ENCODE data around the gene PRKCE. TPM values are rescaled to one million over a fixed set of nuclear protein-coding genes. Genes with fewer than 3 reads are reported as not detected.

The PRKCE gene
- total and polyA plus RNA-seq, 11 donors, result 4.1 to 22.3 (median 16.2) TPM

DNA sequence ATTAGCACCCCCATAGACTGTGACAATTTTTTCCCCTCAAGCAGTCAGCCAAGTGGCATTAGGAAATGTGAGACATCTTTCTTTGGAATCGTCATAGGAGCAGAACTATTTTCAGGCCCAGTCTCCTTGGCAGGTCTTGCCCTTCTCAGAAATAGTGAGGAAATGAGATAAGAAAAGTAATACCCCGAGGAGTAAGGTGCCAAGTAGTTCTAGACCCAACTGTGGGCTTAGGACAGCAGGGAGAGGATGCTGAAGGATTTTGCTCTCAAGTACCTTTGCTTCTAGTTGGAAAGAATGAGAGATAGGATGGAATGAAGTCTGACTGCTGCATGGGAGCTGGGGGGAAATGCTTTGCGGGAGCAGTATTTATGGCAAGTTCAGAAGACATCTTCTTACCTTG is 31.8 kb downstream of the PRKCE start:
- intact Hi-C loops (cut with DNase I), result no loop called here
- TF ChIP-seq, protein P1, sequence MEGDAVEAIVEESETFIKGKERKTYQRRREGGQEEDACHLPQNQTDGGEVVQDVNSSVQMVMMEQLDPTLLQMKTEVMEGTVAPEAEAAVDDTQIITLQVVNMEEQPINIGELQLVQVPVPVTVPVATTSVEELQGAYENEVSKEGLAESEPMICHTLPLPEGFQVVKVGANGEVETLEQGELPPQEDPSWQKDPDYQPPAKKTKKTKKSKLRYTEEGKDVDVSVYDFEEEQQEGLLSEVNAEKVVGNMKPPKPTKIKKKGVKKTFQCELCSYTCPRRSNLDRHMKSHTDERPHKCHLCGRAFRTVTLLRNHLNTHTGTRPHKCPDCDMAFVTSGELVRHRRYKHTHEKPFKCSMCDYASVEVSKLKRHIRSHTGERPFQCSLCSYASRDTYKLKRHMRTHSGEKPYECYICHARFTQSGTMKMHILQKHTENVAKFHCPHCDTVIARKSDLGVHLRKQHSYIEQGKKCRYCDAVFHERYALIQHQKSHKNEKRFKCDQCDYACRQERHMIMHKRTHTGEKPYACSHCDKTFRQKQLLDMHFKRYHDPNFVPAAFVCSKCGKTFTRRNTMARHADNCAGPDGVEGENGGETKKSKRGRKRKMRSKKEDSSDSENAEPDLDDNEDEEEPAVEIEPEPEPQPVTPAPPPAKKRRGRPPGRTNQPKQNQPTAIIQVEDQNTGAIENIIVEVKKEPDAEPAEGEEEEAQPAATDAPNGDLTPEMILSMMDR (IDR thresholded peaks at IDR 0.05), result no peak
- TF ChIP-seq POLR2A (IDR thresholded peaks at IDR 0.05), result no peak
- Histone ChIP-seq H3K4me3 (no peak overlapping the region), H3K36me3 (no peaks in the 10 kb centered on the region), H3K9me3 (no peaks in the 10 kb centered on the region), H3K27ac (no peak overlapping the region), H3K27me3 (no peaks in the 10 kb centered on the region), H3K4me1 (peaks cover 0 to 51% (median 14%) of the 10 kb centered on the region in 12 donors)
- WGBS, 4 donors, result 35 to 47% (median 41%) methylated on average over 3 of the region's 3 CpGs
- ATAC-seq (no peak), DNase-seq (no peak)

DNA sequence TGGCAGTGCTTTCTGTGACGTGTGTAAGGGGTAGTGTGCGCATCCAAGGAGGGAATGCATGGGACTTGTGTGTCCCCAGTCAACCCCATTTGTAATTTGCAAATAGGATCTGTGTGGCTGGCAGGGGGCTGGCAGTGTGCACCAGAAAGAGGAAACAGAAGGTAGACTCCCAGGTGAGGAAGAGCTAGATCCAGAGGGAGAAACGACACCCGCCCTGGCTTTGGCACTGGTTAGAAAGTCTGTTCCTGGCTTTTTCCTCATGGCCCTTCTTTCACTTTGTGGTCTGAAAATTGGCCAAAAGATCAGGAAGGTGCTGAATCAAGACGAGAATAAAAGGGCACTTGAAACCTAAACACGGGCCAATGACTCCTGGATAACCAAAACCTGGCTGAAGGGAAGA is 33.3 kb downstream of the PRKCE start:
- no peaks in the 10 kb centered on the region for H3K9me3 ChIP-seq
- peaks cover 4 to 55% (median 19%) of the 10 kb centered on the region in 12 donors for H3K4me1 ChIP-seq
- no peak overlapping the region for H3K27ac ChIP-seq
- WGBS, 4 donors, result 60 to 75% (median 69%) methylated on average over 6 of the region's 6 CpGs
- ATAC-seq (no peak), DNase-seq (no peak)
- H3K36me3 ChIP-seq, result no peaks in the 10 kb centered on the region
- H3K27me3 ChIP-seq, result no peaks in the 10 kb centered on the region
- TF ChIP-seq, protein P1 (IDR thresholded peaks at IDR 0.05), result no peak
- no peak for TF ChIP-seq POLR2A (IDR thresholded peaks at IDR 0.05)
- intact Hi-C loops (cut with DNase I), result no loop called here
- H3K4me3 ChIP-seq, result no peak overlapping the region

DNA sequence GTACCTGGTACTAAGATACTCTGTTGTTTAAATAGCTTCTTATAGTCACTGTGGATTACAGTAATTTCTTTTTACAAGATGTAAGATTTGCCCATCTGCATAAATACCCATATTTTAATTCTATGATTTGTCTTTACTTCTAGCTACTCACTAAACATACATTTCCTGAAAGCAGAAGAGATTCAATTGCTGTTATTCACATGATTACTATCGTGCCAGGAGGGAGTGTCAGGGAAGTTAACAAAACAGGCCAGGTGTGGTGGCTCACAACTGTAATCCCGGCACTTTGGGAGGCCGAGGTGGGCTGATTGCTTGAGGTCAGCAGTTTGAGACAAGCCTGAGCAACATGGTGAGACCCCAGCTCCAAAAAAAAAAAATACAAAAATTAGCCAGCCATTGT is 33.8 kb downstream of the PRKCE start:
- Histone ChIP-seq H3K27ac (no peak overlapping the region), H3K4me1 (peaks cover 4 to 57% (median 24%) of the 10 kb centered on the region in 12 donors), H3K4me3 (no peak overlapping the region), H3K27me3 (no peaks in the 10 kb centered on the region), H3K36me3 (no peaks in the 10 kb centered on the region), H3K9me3 (no peaks in the 10 kb centered on the region)
- no peak for DNase-seq
- ATAC-seq, result no peak
- 77 to 91% (median 87%) methylated on average over 3 of the region's 3 CpGs for WGBS, 4 donors
- intact Hi-C loops (cut with DNase I), result no loop called here
- TF ChIP-seq POLR2A (IDR thresholded peaks at IDR 0.05), result no peak
- TF ChIP-seq, protein P1 (IDR thresholded peaks at IDR 0.05), result no peak

DNA sequence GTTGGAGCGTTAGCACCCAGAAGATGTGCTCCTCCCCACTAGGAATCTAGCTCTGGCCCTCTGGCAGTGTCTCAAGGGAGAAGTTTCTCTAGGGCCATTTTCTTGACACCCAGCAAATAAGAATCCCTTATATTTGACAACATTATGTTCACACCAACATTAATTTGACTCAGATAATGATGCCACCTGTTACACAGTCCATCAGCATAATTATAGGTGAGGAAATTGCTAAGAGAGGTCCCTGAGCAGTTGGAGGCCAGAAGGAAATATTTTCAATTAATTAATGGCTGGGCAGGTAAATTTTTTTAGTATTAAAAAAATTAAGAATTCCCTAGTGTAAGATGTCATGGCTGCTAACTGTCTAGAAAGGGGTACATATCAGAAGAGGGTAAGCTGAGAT is 36.5 kb downstream of the PRKCE start:
- ATAC-seq (no peak), DNase-seq (no peak)
- Histone ChIP-seq H3K27ac (no peak overlapping the region), H3K4me1 (peaks cover under 1 to 57% (median 32%) of the 10 kb centered on the region in 12 donors), H3K4me3 (no peak overlapping the region), H3K9me3 (no peaks in the 10 kb centered on the region), H3K27me3 (no peaks in the 10 kb centered on the region), H3K36me3 (no peaks in the 10 kb centered on the region)
- 80 to 100% (median 99%) methylated on average over 1 of the region's 1 CpG for WGBS, 4 donors
- TF ChIP-seq POLR2A (IDR thresholded peaks at IDR 0.05), result no peak
- TF ChIP-seq, protein P1 (IDR thresholded peaks at IDR 0.05), result no peak
- intact Hi-C loops (cut with DNase I), result no loop called here
